Epidermal melanocyte (primary cell): ENCODE results near the gene C16orf96.

ENCODE experiments used
- DNase-seq: peaks from one replicate; pipeline ENCODE4 v3.0.0; 2011; ENCODE audit warnings: low spot score; ENCODE audit not compliant: insufficient read length

The C16orf96 gene

DNA sequence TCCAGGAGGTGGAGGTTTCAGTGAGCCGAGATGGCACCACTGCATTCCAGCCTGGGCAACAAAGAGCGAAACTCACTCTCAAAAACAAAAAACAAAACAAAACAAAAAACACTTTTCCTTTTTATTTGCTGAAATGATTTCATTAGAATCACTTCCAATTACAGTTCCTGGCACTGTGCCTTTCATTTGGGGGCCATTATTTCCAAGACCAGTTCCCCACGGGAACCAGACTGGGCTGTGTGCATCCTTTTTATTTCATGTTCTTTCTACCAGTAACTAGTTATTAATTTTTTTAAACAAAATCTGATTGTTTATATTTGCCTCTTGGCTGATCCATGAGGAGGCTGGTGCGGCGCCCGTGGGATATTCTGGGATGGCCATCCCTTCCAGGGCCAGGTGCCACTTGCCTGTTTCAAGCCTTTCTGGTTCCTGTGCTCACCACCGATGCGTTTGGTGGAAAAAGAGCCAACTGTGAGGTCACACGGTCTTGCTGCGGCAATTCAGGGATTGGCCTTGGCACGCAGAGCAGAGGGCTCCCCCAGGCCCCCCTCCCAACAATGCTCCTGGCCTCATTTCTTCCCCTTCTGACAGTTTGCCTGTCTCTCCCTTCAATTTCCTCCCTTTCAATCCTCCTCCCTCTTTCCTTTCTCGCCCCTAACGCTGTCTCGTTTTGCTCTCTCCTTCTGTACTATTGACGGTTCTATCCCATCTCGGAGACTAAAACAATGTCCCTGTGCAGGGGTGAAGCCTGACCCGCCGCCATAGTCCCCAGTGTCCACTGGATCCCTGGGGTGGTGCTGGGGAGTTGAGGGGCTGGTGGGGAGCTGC is 45.1 kb downstream of the C16orf96 start:
- DNase-seq: no peak

DNA sequence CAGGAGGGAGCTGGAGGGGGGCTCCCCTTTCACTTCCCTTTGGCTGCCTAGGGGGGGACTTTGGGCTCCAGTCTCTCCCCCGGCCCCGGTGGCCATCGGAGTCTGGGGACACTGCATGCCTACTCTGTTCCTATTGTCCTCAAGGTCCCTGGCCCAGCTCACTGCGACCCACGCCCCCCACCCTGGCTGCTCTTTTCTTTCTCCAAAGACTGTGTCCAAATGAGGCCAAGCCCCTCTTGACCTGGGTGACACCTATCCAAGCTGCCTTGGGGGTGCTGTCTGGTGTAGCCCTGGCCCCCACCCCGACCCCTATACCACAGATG is 45.7 kb downstream of the C16orf96 start:
- no peak for DNase-seq

- no peak for DNase-seq
Measured at GRCh38 chr16:4602331-4602730, 46.2 kb downstream of the C16orf96 start.

DNA sequence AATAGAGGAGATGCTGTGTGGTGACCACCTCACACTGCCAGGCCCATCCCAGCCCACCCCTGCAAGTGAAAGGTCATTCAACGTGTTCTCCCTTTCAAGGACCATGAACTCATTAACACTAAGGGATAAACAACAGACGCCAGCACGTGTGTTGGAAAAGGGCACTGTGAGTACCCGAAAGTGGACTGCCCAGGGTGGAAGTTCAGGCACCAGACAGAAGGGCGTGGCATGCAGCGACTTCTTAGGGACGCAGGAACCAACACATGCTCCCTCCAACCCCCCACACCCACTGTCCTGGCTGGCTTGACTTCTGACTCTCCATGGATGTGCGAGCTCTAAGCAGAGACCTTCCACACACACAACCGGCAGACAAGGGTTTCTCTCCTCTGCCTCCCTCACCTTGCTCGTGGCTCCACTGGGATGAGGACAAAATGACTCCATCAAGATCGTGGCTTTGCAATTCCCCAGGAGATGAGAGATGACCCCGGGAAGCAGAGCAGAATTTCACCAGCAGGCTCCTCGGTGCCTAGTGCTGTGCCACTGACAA is 47.6 kb downstream of the C16orf96 start:
- no peak for DNase-seq

GRCh38 chr16:4604401-4604800 is 48.3 kb downstream of the C16orf96 start:
- no peak for DNase-seq

GRCh38 chr16:4606354-4606753 is 50.2 kb downstream of the C16orf96 start:
- DNase-seq: no peak

- DNase-seq: no peak
Measured at GRCh38 chr16:4607841-4608703, 51.9 kb downstream of the C16orf96 start.

GRCh38 chr16:4608704-4608980 is 52.5 kb downstream of the C16orf96 start:
- no peak for DNase-seq

GRCh38 chr16:4609200-4610010 is 53.3 kb downstream of the C16orf96 start:
- DNase-seq: no peak

GRCh38 chr16:4610011-4611005 is 54.2 kb downstream of the C16orf96 start:
- DNase-seq: no peak

DNA sequence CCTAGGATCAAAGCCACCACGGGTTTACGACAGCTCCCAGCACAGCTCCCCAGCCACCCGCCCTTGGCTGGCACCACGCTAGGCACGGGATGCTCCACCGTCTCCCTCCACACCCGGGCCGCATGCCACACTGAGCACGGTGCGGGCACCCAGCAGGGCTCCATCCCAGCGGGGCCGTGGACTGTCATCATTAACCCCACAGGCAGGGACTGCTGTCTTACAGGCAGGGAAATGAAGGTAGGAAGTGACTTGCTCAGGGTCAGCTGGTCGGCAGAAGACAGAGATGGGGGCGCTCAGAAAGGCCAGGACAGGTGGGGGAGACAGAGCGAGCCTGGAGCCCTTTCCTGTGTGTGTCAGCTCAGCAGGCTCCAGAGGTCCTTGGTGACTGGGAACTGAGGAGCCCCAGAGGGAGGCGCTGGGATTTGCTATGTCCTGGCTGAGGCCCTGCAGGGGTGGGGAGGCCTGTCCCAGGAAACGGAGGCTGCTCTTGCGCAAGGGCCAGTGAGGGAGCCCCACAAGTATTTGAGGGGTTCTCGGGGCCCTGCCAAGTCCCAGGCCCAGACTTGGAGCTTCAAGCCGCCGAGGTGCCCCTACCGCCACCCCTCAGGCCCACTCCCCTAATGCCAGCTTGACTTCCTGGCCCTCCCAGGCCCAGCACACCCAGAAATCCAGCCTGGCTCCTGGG is 55.3 kb downstream of the C16orf96 start:
- no peak for DNase-seq

- no peak for DNase-seq
Measured at GRCh38 chr16:4612474-4612931, 56.4 kb downstream of the C16orf96 start.

DNA sequence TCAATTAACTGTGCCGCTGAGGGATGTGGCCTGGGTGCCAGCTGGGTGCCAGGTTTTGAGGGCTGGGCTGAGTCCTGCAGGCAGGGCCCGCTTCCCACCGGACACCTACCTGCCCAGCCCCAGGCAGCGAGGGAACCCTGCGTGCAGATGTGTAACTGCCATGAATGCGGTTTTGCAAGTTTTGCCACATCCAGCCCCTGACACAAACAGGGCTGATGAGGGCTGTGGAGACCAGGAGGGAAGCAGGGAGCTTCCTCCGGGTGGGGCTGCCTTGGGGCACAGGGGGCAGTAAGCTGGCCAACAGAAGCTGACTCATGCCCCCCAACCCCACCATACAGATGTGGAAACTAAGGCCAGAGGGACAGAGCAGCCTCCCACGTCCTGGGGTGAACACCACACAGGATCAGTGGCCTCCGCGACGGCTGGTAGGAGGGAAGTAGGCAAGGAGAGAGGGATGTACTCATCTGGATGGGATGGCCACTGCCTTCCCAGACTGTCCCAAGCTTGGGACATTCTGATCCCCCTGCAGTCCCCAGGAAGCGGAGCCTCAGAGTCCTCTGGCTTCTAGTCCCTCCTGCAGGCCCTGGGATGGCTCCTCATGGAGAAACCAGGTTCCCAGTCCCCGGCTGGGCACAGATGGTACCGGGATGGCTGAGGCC is 57.0 kb downstream of the C16orf96 start:
- no peak for DNase-seq

GRCh38 chr16:4613636-4614570 is 57.8 kb downstream of the C16orf96 start:
- DNase-seq: no peak

DNA sequence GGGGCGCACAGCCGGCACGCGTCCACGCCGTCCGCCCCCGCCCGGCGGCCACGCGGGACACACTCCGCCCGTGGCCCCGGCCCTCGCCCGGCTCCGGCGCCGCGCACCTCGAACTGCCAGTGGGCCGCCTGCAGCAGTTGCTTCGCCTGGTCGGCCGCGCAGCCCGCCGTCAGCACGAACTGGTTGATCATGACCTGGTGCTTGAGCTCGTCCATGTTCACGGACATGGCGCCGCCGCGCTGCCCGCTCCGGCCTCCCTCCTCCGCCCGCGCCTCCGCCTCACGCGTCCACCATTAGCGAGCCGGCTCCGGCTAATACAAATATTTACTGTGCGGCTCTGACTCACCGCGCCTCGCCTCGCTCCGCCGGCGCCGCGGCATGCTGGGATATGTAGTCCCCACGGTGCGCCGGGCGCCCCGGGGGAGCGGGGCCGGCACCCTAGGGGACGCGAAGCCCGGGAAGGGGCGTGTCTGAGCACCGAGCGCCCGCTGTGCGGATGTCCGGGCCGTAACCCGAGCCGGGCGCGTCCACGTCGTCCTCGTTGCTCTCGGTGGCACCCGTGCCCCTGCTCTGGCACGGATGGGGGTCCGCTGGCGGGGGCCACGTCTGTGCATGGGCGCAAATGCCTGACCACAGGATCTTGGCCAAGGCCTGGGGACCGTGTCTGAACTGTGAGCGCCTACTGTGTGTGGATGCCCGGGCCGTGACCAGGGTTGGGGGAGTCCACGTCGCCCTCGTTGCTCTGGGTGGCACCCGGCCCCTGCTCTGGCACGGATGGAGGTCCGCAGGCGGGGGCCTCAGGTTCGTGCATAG is 58.6 kb downstream of the C16orf96 start, which contains the start of gene UBALD1:
Gene UBALD1 (minus strand): TSS at position 318 of the 813 bp plus-strand sequence. CDS start 91 bp downstream, at position 227.
- DNase-seq: peak; percentile 96

DNA sequence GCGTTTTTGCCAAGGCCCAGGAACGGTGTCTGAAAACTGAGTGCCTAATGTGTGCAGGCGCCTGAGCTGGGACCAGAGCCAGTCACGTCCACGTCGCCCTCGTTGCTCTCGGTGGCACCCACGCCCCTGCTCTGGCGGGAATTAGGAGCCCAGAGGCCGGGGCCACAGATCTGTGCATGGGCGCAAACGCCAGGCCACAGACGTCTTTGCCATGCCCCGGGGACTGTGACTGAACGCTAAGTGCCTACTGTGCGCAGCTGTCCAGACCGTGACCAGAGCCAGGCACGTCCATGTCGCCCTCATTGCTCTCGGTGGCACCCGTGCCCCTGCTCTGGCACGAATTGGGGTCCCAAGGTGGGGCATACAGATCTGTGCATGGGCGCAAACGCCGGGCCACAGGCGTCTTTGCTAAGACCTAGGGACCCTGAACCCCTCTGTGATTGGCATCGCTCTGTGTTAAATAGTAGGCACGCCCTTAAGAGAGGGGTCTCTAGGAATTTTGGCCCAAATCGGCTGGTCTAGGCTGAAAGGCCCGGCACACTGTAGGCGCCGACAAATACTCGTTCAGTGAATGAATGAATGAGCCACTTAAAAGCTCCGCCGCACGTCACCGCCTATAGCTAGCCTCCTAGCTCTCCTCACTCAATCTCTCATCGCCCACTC is 59.4 kb downstream of the C16orf96 start:
- DNase-seq: no peak
